IMR-90 (cell line): ENCODE results near the gene ITPKB. TPM values are rescaled to one million over a fixed set of nuclear protein-coding genes. Genes with fewer than 3 reads are reported as not detected.

ENCODE experiments used
- ATAC-seq: fragments of 200-7000 bp; cut with Tn5 transposase; 2 replicates; pipeline ENCODE4 v1.9.1; 2020; ENCODE audit warnings: low read depth, mild to moderate bottlenecking, moderate library complexity
- BruUV-seq: library from RNA; stranded (reverse); fragments of 400-500 nt; replicated peaks from 2 replicates; lab custom pipeline; 2021; lab: Mats Ljungman, UMichigan
- CTCF ChIA-PET: fragments of 300-600 bp; formaldehyde crosslinking; extraction: SDS; loops from one replicate; lab custom pipeline; 2021; ENCODE audit warnings: antibody characterized with exemption; lab: Yijun Ruan, JAX
- POLR2A ChIA-PET: fragments of 300-600 bp; sonication (Branson Sonifier 250); formaldehyde crosslinking; loops from one replicate; lab custom pipeline; 2022; ENCODE audit warnings: antibody characterized with exemption; ENCODE audit not compliant: unreplicated experiment; lab: Charles Lee
- DNase-seq: peaks from one replicate; pipeline ENCODE4 v3.0.0; 2013
- H2AFZ ChIP-seq: replicated peaks from 2 replicates; pipeline ENCODE3; 2013; ENCODE audit warnings: low read length, mild to moderate bottlenecking; ENCODE audit not compliant: poor library complexity
- H2AK5ac ChIP-seq: 2 replicates; pipeline ENCODE4 v1.6.1; 2013; ENCODE audit warnings: low read depth, low read length, inconsistent platforms
- H2AK9ac ChIP-seq: replicated peaks from 2 replicates; pipeline ENCODE3; 2013; ENCODE audit warnings: mild to moderate bottlenecking, low read depth, low read length, moderate library complexity; ENCODE audit not compliant: poor library complexity
- H2BK120ac ChIP-seq: 2 replicates; pipeline ENCODE4 v1.6.1; 2013; ENCODE audit warnings: low read depth, low read length, inconsistent platforms
- H2BK15ac ChIP-seq: 3 replicates; pipeline ENCODE4 v1.6.1; 2013; ENCODE audit warnings: low read depth, low read length, inconsistent platforms
- H2BK20ac ChIP-seq: 2 replicates; pipeline ENCODE4 v1.6.1; 2013; ENCODE audit warnings: low read depth, mild to moderate bottlenecking, inconsistent platforms, low read length, moderate library complexity
- H2BK5ac ChIP-seq: 2 replicates; pipeline ENCODE4 v1.6.1; 2013; ENCODE audit warnings: mild to moderate bottlenecking, low read depth, low read length, inconsistent platforms; ENCODE audit not compliant: poor library complexity, severe bottlenecking
- H3K14ac ChIP-seq: replicated peaks from 2 replicates; pipeline ENCODE4 v1.6.1; 2013; ENCODE audit warnings: low read depth, low read length, inconsistent platforms
- H3K18ac ChIP-seq: 2 replicates; pipeline ENCODE4 v1.6.1; 2013; ENCODE audit warnings: low read depth, low read length, control low read depth
- H3K23ac ChIP-seq: 2 replicates; pipeline ENCODE4 v1.6.1; 2013; ENCODE audit warnings: low read depth, low read length, inconsistent platforms
- H3K27ac ChIP-seq: 2 replicates; pipeline ENCODE4 v1.5.1; 2013; ENCODE audit warnings: mild to moderate bottlenecking, control low read depth, low read length; ENCODE audit not compliant: insufficient read depth
- H3K27me3 ChIP-seq: 2 replicates; pipeline ENCODE4 v1.6.1; 2013; ENCODE audit warnings: low read length; ENCODE audit not compliant: control insufficient read depth, insufficient read depth
- H3K36me3 ChIP-seq: 2 replicates; pipeline ENCODE4 v1.6.1; 2013; ENCODE audit warnings: low read length, mixed read lengths; ENCODE audit not compliant: control insufficient read depth, insufficient read depth
- H3K4ac ChIP-seq: 2 replicates; pipeline ENCODE4 v1.6.1; 2013; ENCODE audit warnings: low read depth, low read length, inconsistent platforms
- H3K4me1 ChIP-seq: 2 replicates; pipeline ENCODE4 v1.6.1; 2013; ENCODE audit warnings: low read length, mixed read lengths; ENCODE audit not compliant: control insufficient read depth, insufficient read depth
- H3K4me2 ChIP-seq: 2 replicates; pipeline ENCODE4 v1.6.1; 2013; ENCODE audit warnings: low read depth, mild to moderate bottlenecking, control low read depth, low read length, moderate library complexity
- H3K4me3 ChIP-seq: 2 replicates; pipeline ENCODE4 v1.5.1; 2013; ENCODE audit warnings: low read depth, mild to moderate bottlenecking, control low read depth, low read length, moderate library complexity; ENCODE audit not compliant: insufficient read depth
- H3K56ac ChIP-seq: 2 replicates; pipeline ENCODE4 v1.6.1; 2013; ENCODE audit warnings: low read length, inconsistent platforms; ENCODE audit not compliant: insufficient read depth; ENCODE audit errors: extremely low read depth
- H3K79me1 ChIP-seq, 2 experiments: 2 replicates each; pipeline ENCODE4 v1.6.1; 2013; ENCODE audit warnings: low read length in 2 of 2, inconsistent platforms in 1 of 2, low read depth in 1 of 2
- H3K9ac ChIP-seq: 2 replicates; pipeline ENCODE4 v1.6.1; 2013; ENCODE audit warnings: low read depth, low read length, control low read depth
- H3K9me1 ChIP-seq: 2 replicates; pipeline ENCODE4 v1.6.1; 2013; ENCODE audit warnings: low read length, inconsistent platforms; ENCODE audit not compliant: insufficient read depth
- H3K9me3 ChIP-seq: 2 replicates; pipeline ENCODE4 v1.6.1; 2013; ENCODE audit warnings: low read length; ENCODE audit not compliant: control insufficient read depth, insufficient read depth
- H4K20me1 ChIP-seq: 2 replicates; pipeline ENCODE4 v1.6.1; 2013; ENCODE audit warnings: low read length, inconsistent platforms; ENCODE audit not compliant: insufficient read depth
- H4K5ac ChIP-seq: 2 replicates; pipeline ENCODE4 v1.6.1; 2013; ENCODE audit warnings: mild to moderate bottlenecking, low read depth, low read length, control low read depth
- H4K8ac ChIP-seq, 2 experiments: 2 replicates each; pipeline ENCODE4 v1.6.1; 2013; ENCODE audit warnings: low read depth in 2 of 2, low read length in 2 of 2, control low read depth in 1 of 2, inconsistent platforms in 1 of 2
- H4K91ac ChIP-seq: 2 replicates; pipeline ENCODE4 v1.6.1; 2013; ENCODE audit warnings: low read depth, low read length, inconsistent platforms; ENCODE audit not compliant: insufficient read depth
- BHLHE40 ChIP-seq: fragments of 150-350 bp; IDR thresholded peaks from 2 replicates; pipeline ENCODE4 v1.6.1; 2016; ENCODE audit warnings: mild to moderate bottlenecking, low read depth, low read length
- CEBPB ChIP-seq: IDR thresholded peaks from 2 replicates; pipeline ENCODE4 v1.6.1; 2012; ENCODE audit warnings: low read depth, low read length, improper control_type of control experiment
- CHD1 ChIP-seq: IDR thresholded peaks from 2 replicates; pipeline ENCODE4 v1.6.1; 2012; ENCODE audit warnings: low read depth, low read length, improper control_type of control experiment
- CTCF ChIP-seq: conservative IDR thresholded peaks from 2 replicates; pipeline ENCODE4 v1.5.1; 2012; ENCODE audit warnings: mild to moderate bottlenecking, low read depth, low read length, improper control_type of control experiment
- ELK1 ChIP-seq: fragments of 150-350 bp; IDR thresholded peaks from 2 replicates; pipeline ENCODE4 v1.6.1; 2016; ENCODE audit warnings: low read depth, mild to moderate bottlenecking, low read length, moderate library complexity, borderline replicate concordance
- FOS ChIP-seq: fragments of 150-350 bp; IDR thresholded peaks from 2 replicates; pipeline ENCODE4 v1.6.1; 2016; ENCODE audit warnings: low read depth, low read length
- MAFK ChIP-seq: IDR thresholded peaks from 2 replicates; pipeline ENCODE4 v1.6.1; 2012; ENCODE audit warnings: low read depth, low read length, improper control_type of control experiment
- MAZ ChIP-seq: IDR thresholded peaks from 2 replicates; pipeline ENCODE4 v1.6.1; 2012; ENCODE audit warnings: low read depth, mild to moderate bottlenecking, low read length, improper control_type of control experiment, moderate library complexity, borderline replicate concordance
- MXI1 ChIP-seq: IDR thresholded peaks from 2 replicates; pipeline ENCODE4 v1.6.1; 2012; ENCODE audit warnings: low read depth, mild to moderate bottlenecking, low read length, moderate library complexity, borderline replicate concordance
- NFE2L2 ChIP-seq: fragments of 150-350 bp; IDR thresholded peaks from 2 replicates; pipeline ENCODE4 v1.6.1; 2016; ENCODE audit warnings: low read depth, mild to moderate bottlenecking, low read length
- POLR2A ChIP-seq: IDR thresholded peaks from 2 replicates; pipeline ENCODE4 v1.6.1; 2012; ENCODE audit warnings: mild to moderate bottlenecking, low read depth, low read length
- RAD21 ChIP-seq: IDR thresholded peaks from 2 replicates; pipeline ENCODE4 v1.6.1; 2012; ENCODE audit warnings: low read length, improper control_type of control experiment
- RCOR1 ChIP-seq: IDR thresholded peaks from 2 replicates; pipeline ENCODE4 v1.6.1; 2012; ENCODE audit warnings: mild to moderate bottlenecking, low read length, improper control_type of control experiment; ENCODE audit not compliant: insufficient replicate concordance
- RFX5 ChIP-seq: IDR thresholded peaks from 2 replicates; pipeline ENCODE4 v1.8.0; 2012; ENCODE audit warnings: low read depth, mild to moderate bottlenecking, low read length, moderate library complexity
- SMC3 ChIP-seq: fragments of 150-350 bp; IDR thresholded peaks from 2 replicates; pipeline ENCODE4 v1.6.1; 2016; ENCODE audit warnings: low read depth, mild to moderate bottlenecking, antibody characterized with exemption, low read length, moderate library complexity
- USF2 ChIP-seq: fragments of 150-350 bp; IDR thresholded peaks from 2 replicates; pipeline ENCODE4 v1.6.1; 2017; ENCODE audit warnings: mild to moderate bottlenecking, antibody characterized with exemption, low read length, low read depth
- WGBS, 2 experiments: methylation state at CpG; one replicate each; pipeline versions ENCODE4 v1.1.5 to v1.1.7; 2013; ENCODE audit warnings: missing lambda C conversion rate in 2 of 2; ENCODE audit not compliant: insufficient read length in 1 of 2; ENCODE audit errors: extremely low coverage in 2 of 2; 5-methylcytosine and 5-hydroxymethylcytosine counted together
- dilution Hi-C: fragments of 300-500 bp; cut with HindIII; formaldehyde crosslinking; loops from one replicate; pipeline ENCODE4 v1.14.3; 2018; ENCODE audit warnings: low sequenced_read_pairs; ENCODE audit not compliant: unreplicated experiment
- in situ Hi-C: fragments of 300-500 bp; cut with MboI; formaldehyde crosslinking; loops from 3 replicates; pipeline ENCODE4 v1.14.3; 2019; ENCODE audit warnings: low sequenced_read_pairs, inconsistent platforms, mixed read lengths
- intact Hi-C: fragments of 100-400 bp; cut with micrococcal nuclease; formaldehyde crosslinking; loops from 2 replicates; pipeline ENCODE4 v1.10.0; 2022
- polyA plus RNA-seq, 3 experiments: library from polyadenylated mRNA; depleted of rRNA; stranded (reverse); fragments of >200 nt; gene quantifications; 2 replicates each; pipeline ENCODE4 v1.2.3, GENCODE V29; 2012; ENCODE audit warnings: low replicate concordance in 1 of 3
- total RNA-seq: library from RNA; depleted of rRNA; stranded (reverse); fragments of >200 nt; gene quantifications from 2 replicates; pipeline ENCODE4 v1.2.3, GENCODE V29; 2012

The ITPKB gene
- total and polyA plus RNA-seq, 2 of the 4 experiments (the other 2 are of a cell fraction): 0.72 to 1.4 TPM

- no peak overlapping the region for H3K4me2 ChIP-seq
- no peaks in the 10 kb centered on the region for H3K9me3 ChIP-seq
- no peak overlapping the region for H2BK120ac ChIP-seq
- H3K79me1 ChIP-seq: peaks cover 0 to 8% of the 10 kb centered on the region in 2 experiments; a peak in 2 of 4 replicates
- no peak overlapping the region for H4K5ac ChIP-seq
- H3K18ac ChIP-seq: no peak overlapping the region
- no peak overlapping the region for H3K14ac ChIP-seq
- no peak overlapping the region for H2AK9ac ChIP-seq
- peaks cover 31% of the 10 kb centered on the region for H3K4me1 ChIP-seq
- no peak overlapping the region for H3K27ac ChIP-seq
- peaks cover 31% of the 10 kb centered on the region for H3K9me1 ChIP-seq
- H3K4ac ChIP-seq: no peak overlapping the region
- no CpG with 5 or more reads among the region's 5 CpGs for WGBS, 2 experiments
- no peak overlapping the region for H3K4me3 ChIP-seq
- dilution Hi-C loops: no loop called here
- H3K23ac ChIP-seq: no peak overlapping the region
- no peak for TF ChIP-seq USF2
- no peak for TF ChIP-seq MXI1
- no peak for TF ChIP-seq MAZ
- no peak for TF ChIP-seq ELK1
- TF ChIP-seq NFE2L2: no peak
- no peak for TF ChIP-seq CTCF
- TF ChIP-seq RFX5: no peak
- TF ChIP-seq BHLHE40: no peak
- no peak for TF ChIP-seq SMC3
- TF ChIP-seq CEBPB: no peak
- TF ChIP-seq RAD21: no peak
- TF ChIP-seq CHD1: no peak
- no peak for TF ChIP-seq RCOR1
- TF ChIP-seq MAFK: no peak
- TF ChIP-seq POLR2A: no peak
- no peak for TF ChIP-seq FOS
- H4K8ac ChIP-seq: no peak overlapping the region
- H2BK5ac ChIP-seq: no peak overlapping the region
- ATAC-seq (no peak), DNase-seq (no peak)
- H3K9ac ChIP-seq: no peak overlapping the region
- H3K56ac ChIP-seq: no peak overlapping the region
- intact Hi-C loops: loop anchor here (5.0 kb wide), 1 partner anchor 78 kb away; the partner anchor contains the start of gene ITPKB
- peaks cover 5% of the 10 kb centered on the region for H4K20me1 ChIP-seq
- no peaks in the 10 kb centered on the region for H3K27me3 ChIP-seq
- H2AFZ ChIP-seq: no peak overlapping the region
- no peak overlapping the region for H2BK20ac ChIP-seq
- H3K36me3 ChIP-seq: no peaks in the 10 kb centered on the region
- ChIA-PET CTCF (no interaction called here), POLR2A (no interaction called here)
- peak overlapping the region; percentile 48; the same call in 1 of the 2 replicates for H2AK5ac ChIP-seq
- BruUV-seq: no TSS peak
- in situ Hi-C loops: no loop called here
- no peak overlapping the region for H2BK15ac ChIP-seq
- peak overlapping the region; percentile 5; the same call in 1 of the 2 replicates for H4K91ac ChIP-seq
Measured at GRCh38 chr1:226659641-226660040, 79.4 kb downstream of the ITPKB start.
